CD4-positive, CD25-positive, alpha-beta regulatory T cell (primary cell): Measurements from ENCODE around the gene METTL21A. TPM values are rescaled to one million over a fixed set of nuclear protein-coding genes. Genes with fewer than 3 reads are reported as not detected.
A peak's percentile ranks its signal among the peaks of the same experiment; 100 is the strongest.

ENCODE experiments used
- ATAC-seq, 2 donors: fragments of 150-1000 bp; cut with Tn5 transposase; one replicate each; pipeline ENCODE4 v1.10.0; 2021; ENCODE audit warnings: low read depth in 2 of 2, moderate number of reproducible peaks in 2 of 2, moderate library complexity in 1 of 2
- DNase-seq, 3 donors: peaks; one replicate each; pipeline versions ENCODE4 v3.0.0 to v3.0.0-alpha.2; 2012 to 2022; ENCODE audit warnings: mixed read lengths in 1 of 3
- H3K27ac ChIP-seq: one replicate; pipeline ENCODE4 v1.7.0; 2013; ENCODE audit warnings: mild to moderate bottlenecking, low read length; ENCODE audit not compliant: insufficient read depth, poor library complexity, severe bottlenecking
- H3K27me3 ChIP-seq: one replicate; pipeline ENCODE4 v1.7.0; 2013; ENCODE audit warnings: low read length; ENCODE audit not compliant: control insufficient read depth, insufficient read depth
- H3K36me3 ChIP-seq: one replicate; pipeline ENCODE4 v1.7.0; 2013; ENCODE audit warnings: mild to moderate bottlenecking, low read length, moderate library complexity; ENCODE audit not compliant: control insufficient read depth, insufficient read depth
- H3K4me1 ChIP-seq: 2 replicates; pipeline ENCODE4 v1.7.0; 2013; ENCODE audit warnings: mild to moderate bottlenecking, low read length; ENCODE audit not compliant: insufficient read depth, control insufficient read depth, poor library complexity, severe bottlenecking
- H3K4me3 ChIP-seq: one replicate; pipeline ENCODE4 v1.7.0; 2013; ENCODE audit warnings: low read depth, mild to moderate bottlenecking, low read length, moderate library complexity
- H3K9me3 ChIP-seq, 2 experiments: 1 replicate in 1 of 2; 2 replicates in 1 of 2; pipeline ENCODE4 v1.7.0; 2013; ENCODE audit warnings: low read length in 2 of 2, mild to moderate bottlenecking in 1 of 2, moderate library complexity in 1 of 2; ENCODE audit not compliant: control insufficient read depth in 2 of 2
- H3K27ac Mint-ChIP-seq, 3 donors: one replicate each; pipeline ENCODE4 v1.8.0; 2020 to 2022; ENCODE audit warnings: mild to moderate bottlenecking in 3 of 3, mixed read lengths in 3 of 3, moderate library complexity in 2 of 3
- H3K27me3 Mint-ChIP-seq: one replicate; pipeline ENCODE4 v1.8.0; 2022; ENCODE audit warnings: mild to moderate bottlenecking, mixed read lengths
- H3K36me3 Mint-ChIP-seq: one replicate; pipeline ENCODE4 v1.8.0; 2020; ENCODE audit warnings: mixed read lengths
- H3K4me1 Mint-ChIP-seq, 4 donors: one replicate each; pipeline ENCODE4 v1.8.0; 2020 to 2022; ENCODE audit warnings: mixed read lengths in 4 of 4, mild to moderate bottlenecking in 1 of 4
- H3K4me3 Mint-ChIP-seq, 4 donors: one replicate each; pipeline ENCODE4 v1.8.0; 2020 to 2022; ENCODE audit warnings: mild to moderate bottlenecking in 4 of 4, mixed read lengths in 4 of 4, moderate library complexity in 3 of 4
- H3K9me3 Mint-ChIP-seq, 7 donors: one replicate each; pipeline ENCODE4 v1.8.0; 2020 to 2022; ENCODE audit warnings: mixed read lengths in 7 of 7, mild to moderate bottlenecking in 3 of 7, moderate library complexity in 2 of 7
- polyA plus RNA-seq, 4 donors: library from polyadenylated mRNA; unstranded; fragments of 300-500 nt; fragmentation: Illumina TruSeq; gene quantifications; one replicate each; pipeline ENCODE4 v1.2.3, GENCODE V29; 2021
- total RNA-seq: library from RNA; stranded (reverse); gene quantifications from one replicate; pipeline ENCODE4 v1.2.3, GENCODE V29; 2022

The METTL21A gene
- total and polyA plus RNA-seq, 5 donors from 2014 or later: 13.7 to 29.7 (median 22.2) TPM

DNA sequence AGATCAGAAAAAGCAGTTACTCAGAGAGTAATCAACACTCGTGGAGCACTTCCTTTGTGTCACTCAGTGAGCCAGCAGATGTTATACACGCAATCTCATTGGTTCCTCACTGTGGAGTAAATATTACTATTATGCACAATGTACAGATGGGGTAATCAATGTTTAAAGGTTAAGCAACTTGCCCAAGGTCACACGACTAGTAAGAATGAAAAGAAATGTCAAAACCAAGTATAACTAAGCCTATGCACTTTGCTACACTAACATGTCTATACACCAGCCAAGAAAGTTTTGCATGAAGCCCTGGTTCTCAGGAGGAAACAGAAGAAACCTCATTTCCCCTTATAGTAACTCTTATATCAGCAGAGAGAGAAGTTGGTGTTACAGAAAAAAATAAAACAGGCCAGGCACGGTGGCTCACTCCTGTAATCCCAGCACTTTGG is 5.4 kb downstream of the METTL21A start:
- Mint-ChIP-seq H3K9me3 (no peaks in the 10 kb centered on the region), H3K4me3 (peak overlapping the region; percentile 17 to 52 (median 36)), H3K36me3 (peaks cover 24% of the 10 kb centered on the region), H3K4me1 (peaks cover 21 to 64% (median 45%) of the 10 kb centered on the region in 4 donors), H3K27me3 (no peaks in the 10 kb centered on the region), H3K27ac (peak overlapping the region; percentile 48 to 70 (median 61))
- DNase-seq (peak in 2 of 3 donors; percentile 39 to 72), ATAC-seq (peak; percentile 51 to 55)
- Histone ChIP-seq H3K4me1 (peaks cover 38% of the 10 kb centered on the region), H3K27ac (peak overlapping the region; percentile 62), H3K36me3 (peaks cover 21% of the 10 kb centered on the region), H3K27me3 (no peaks in the 10 kb centered on the region), H3K4me3 (peak overlapping the region; percentile 45), H3K9me3 (no peaks in the 10 kb centered on the region)

DNA sequence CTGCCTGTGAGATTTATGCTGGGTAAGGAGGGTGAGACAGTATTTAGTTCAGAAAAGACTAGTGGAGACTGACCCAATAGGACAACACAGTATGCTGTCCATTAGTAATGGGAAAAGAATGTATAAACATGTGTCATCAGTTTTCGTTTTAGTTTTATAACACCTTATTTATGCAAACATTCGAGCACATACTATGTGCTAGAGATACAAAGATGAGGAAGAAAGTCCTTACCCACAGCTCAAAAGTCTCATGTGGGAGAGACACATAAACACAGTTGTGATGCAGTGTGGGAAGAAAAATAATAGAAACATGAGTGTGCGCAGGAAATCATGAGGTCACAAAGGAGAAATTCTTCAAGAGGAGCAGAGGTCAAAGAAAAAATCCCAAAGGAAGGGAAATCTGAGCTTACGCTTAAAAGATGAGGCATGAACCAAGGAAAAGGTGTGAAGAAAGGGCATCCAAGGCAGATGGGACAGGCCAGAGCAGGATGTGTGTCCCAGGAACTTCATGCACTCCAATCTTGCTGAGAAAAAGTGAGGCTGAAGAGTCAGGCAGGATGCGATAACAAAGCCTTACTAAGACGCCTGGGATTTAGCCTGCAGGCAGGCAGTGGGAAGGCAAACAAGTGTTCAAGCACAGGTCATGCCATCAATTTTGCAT is 8.1 kb downstream of the METTL21A start:
- H3K9me3 ChIP-seq: no peaks in the 10 kb centered on the region
- no peak for DNase-seq
- Mint-ChIP-seq H3K36me3 (peaks cover 34% of the 10 kb centered on the region), H3K27me3 (no peaks in the 10 kb centered on the region), H3K27ac (peak overlapping the region; percentile 5 to 67 (median 64)), H3K9me3 (no peaks in the 10 kb centered on the region), H3K4me1 (peaks cover 23 to 43% (median 35%) of the 10 kb centered on the region in 4 donors), H3K4me3 (peak overlapping the region in 2 of 4 donors; percentile 25 to 51)
- no peak overlapping the region for H3K4me3 ChIP-seq
- peaks cover 26% of the 10 kb centered on the region for H3K4me1 ChIP-seq
- H3K36me3 ChIP-seq: peaks cover 22% of the 10 kb centered on the region
- H3K27me3 ChIP-seq: no peaks in the 10 kb centered on the region
- H3K27ac ChIP-seq: no peak overlapping the region
- no peak for ATAC-seq

DNA sequence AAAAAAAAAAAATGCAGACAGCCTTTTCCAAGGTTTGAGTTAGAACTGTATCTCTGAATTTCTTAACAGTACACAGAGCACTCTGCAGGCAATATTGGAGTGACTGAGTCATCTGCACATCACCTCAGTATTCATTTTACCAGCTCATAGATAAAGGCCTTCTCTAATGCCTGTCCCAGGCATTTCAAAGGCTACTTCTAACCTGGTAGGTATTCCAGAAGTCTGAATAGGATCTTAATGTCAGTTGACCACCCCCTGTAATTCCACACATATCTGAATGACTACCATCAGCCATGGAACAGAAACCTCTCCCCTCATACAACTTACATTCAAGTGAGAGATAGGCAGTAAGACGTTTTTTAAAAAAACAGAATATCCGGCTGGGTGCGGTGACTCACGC is 9.0 kb downstream of the METTL21A start:
- ATAC-seq (no peak), DNase-seq (no peak)
- H3K36me3 Mint-ChIP-seq: peaks cover 34% of the 10 kb centered on the region
- no peaks in the 10 kb centered on the region for H3K9me3 Mint-ChIP-seq
- H3K4me1 ChIP-seq: peaks cover 17% of the 10 kb centered on the region
- H3K27me3 Mint-ChIP-seq: no peaks in the 10 kb centered on the region
- peaks cover 16 to 35% (median 30%) of the 10 kb centered on the region in 4 donors for H3K4me1 Mint-ChIP-seq
- H3K4me3 Mint-ChIP-seq: no peak overlapping the region
- no peaks in the 10 kb centered on the region for H3K9me3 ChIP-seq
- no peaks in the 10 kb centered on the region for H3K27me3 ChIP-seq
- H3K27ac ChIP-seq: no peak overlapping the region
- peaks cover 21% of the 10 kb centered on the region for H3K36me3 ChIP-seq
- H3K27ac Mint-ChIP-seq: no peak overlapping the region
- H3K4me3 ChIP-seq: no peak overlapping the region

DNA sequence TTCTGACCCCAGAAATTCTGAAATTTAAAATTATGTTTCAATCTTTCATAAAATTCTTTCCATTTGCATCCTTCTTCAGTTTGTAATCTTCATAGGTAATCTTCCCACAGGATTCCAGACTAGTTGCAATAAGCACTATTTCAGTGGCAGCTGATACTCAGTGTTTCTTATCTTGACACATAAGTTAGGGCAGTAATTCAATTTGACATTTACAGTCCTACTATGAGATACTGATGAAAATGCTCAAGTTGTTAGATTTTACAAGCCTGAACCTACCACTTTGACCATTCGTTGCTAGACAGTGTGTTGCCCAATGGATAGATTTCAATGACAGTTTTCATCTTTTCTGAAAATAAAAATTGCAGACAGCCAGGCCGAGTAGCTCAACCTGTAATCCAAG is 10.4 kb downstream of the METTL21A start:
- no peaks in the 10 kb centered on the region for H3K9me3 Mint-ChIP-seq
- ATAC-seq (no peak), DNase-seq (no peak)
- no peak overlapping the region for H3K27ac ChIP-seq
- H3K9me3 ChIP-seq: no peaks in the 10 kb centered on the region
- H3K27ac Mint-ChIP-seq: peak overlapping the region in 2 of 3 donors; percentile 22 to 60
- H3K4me3 Mint-ChIP-seq: no peak overlapping the region
- H3K27me3 Mint-ChIP-seq: no peaks in the 10 kb centered on the region
- H3K4me1 Mint-ChIP-seq: peaks cover 11 to 22% (median 19%) of the 10 kb centered on the region in 4 donors
- H3K36me3 Mint-ChIP-seq: peaks cover 30% of the 10 kb centered on the region
- peaks cover 11% of the 10 kb centered on the region for H3K4me1 ChIP-seq
- H3K27me3 ChIP-seq: no peaks in the 10 kb centered on the region
- no peak overlapping the region for H3K4me3 ChIP-seq
- H3K36me3 ChIP-seq: peaks cover 21% of the 10 kb centered on the region

DNA sequence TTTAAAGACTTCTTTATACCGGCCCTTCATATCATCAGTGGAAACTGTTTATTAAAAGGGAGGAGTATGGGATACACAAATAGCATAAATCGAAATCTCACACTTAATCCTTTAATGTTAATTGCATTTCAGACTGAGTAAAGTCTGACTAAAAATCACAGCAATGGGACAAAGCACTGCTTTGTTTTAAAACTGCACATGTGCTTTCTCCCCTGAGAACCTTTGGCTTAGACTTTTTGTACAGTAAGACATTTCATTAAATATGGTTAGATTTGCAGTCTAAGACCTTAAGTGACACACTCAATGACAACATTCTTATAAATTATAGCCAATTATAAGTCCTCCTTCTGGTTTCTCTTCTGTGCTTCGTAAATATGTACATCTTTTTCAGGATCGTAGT is 12.5 kb downstream of the METTL21A start:
- Histone ChIP-seq H3K36me3 (peaks cover 12% of the 10 kb centered on the region), H3K27me3 (no peaks in the 10 kb centered on the region), H3K4me1 (no peaks in the 10 kb centered on the region), H3K27ac (no peak overlapping the region), H3K4me3 (no peak overlapping the region), H3K9me3 (no peaks in the 10 kb centered on the region)
- ATAC-seq (no peak), DNase-seq (no peak)
- Mint-ChIP-seq H3K4me3 (no peak overlapping the region), H3K4me1 (peaks cover 5 to 15% (median 11%) of the 10 kb centered on the region in 4 donors), H3K27me3 (no peaks in the 10 kb centered on the region), H3K27ac (peak overlapping the region in 1 of 3 donors; percentile 80), H3K36me3 (peaks cover 33% of the 10 kb centered on the region), H3K9me3 (peaks cover 0 to 4% (median 0%) of the 10 kb centered on the region in 7 donors)

DNA sequence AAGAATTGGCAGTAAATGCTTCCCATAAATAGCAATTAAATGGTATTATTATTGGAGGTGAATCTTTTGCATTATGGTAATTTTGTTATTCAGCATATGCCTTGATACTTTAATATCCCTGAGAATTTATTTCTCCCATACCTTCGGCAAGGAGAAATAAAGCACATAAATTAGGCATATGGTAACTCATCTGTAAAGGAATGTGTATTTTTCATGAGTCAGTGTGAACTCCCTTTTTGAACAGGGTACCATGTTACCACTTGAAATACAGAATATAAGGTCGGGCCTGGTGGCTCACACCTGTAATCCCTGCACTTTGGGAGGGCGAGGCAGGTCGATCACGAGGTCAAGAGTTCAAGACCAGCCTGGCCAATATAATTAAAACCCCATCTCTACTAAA is 18.4 kb downstream of the METTL21A start:
- Mint-ChIP-seq H3K4me3 (no peak overlapping the region), H3K9me3 (peaks cover 0 to 4% (median 0%) of the 10 kb centered on the region in 7 donors), H3K27me3 (no peaks in the 10 kb centered on the region), H3K27ac (no peak overlapping the region), H3K4me1 (peaks cover 8 to 22% (median 18%) of the 10 kb centered on the region in 4 donors), H3K36me3 (peaks cover 18% of the 10 kb centered on the region)
- H3K36me3 ChIP-seq: no peaks in the 10 kb centered on the region
- H3K4me3 ChIP-seq: no peak overlapping the region
- ATAC-seq (no peak), DNase-seq (no peak)
- H3K9me3 ChIP-seq: no peaks in the 10 kb centered on the region
- no peaks in the 10 kb centered on the region for H3K27me3 ChIP-seq
- no peak overlapping the region for H3K27ac ChIP-seq
- H3K4me1 ChIP-seq: no peaks in the 10 kb centered on the region

DNA sequence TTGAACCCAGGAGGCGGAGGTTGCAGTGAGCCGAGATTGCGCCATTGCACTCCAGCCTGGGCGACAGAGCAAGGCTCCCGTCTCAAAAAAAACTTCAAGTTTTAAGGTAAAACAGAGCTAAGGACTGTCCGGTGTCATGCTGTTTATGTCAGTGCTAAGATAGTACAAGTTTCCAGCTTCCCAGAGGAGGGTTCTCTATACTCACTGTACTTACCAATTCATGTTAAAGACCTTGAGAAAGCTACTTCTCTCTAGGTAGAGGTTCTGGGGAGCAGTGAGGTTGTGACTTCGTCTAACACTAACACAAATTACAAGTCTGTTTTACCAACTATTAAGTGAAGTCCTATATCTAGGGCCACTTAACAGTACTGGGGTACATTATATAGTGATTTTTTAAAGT is 18.8 kb downstream of the METTL21A start:
- no peak for DNase-seq
- Histone ChIP-seq H3K9me3 (no peaks in the 10 kb centered on the region), H3K4me1 (no peaks in the 10 kb centered on the region), H3K27ac (no peak overlapping the region), H3K4me3 (no peak overlapping the region), H3K27me3 (no peaks in the 10 kb centered on the region), H3K36me3 (no peaks in the 10 kb centered on the region)
- Mint-ChIP-seq H3K27me3 (no peaks in the 10 kb centered on the region), H3K4me3 (no peak overlapping the region), H3K4me1 (peaks cover 9 to 27% (median 22%) of the 10 kb centered on the region in 4 donors), H3K27ac (peak overlapping the region in 1 of 3 donors; percentile 58), H3K9me3 (peaks cover 0 to 4% (median 0%) of the 10 kb centered on the region in 7 donors), H3K36me3 (peaks cover 20% of the 10 kb centered on the region)
- no peak for ATAC-seq

DNA sequence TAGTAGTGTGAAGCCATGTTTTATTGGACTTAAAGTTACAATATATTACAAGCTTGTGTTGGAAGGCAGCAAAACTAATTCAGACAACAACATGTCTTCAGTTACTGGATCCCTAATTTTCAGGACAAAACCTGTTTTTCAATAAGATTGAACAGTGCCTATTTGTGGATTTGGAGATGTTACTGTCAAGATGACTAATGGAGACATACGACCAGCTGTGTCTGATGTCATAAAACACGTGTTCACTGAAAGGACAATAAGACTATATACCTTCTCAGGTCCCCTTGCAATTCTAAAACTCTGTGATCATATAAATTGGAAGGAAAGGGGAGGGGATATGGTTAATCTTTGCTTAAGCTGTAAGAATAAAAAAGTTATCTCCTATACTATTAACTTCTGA is 21.7 kb downstream of the METTL21A start:
- Mint-ChIP-seq H3K27me3 (no peaks in the 10 kb centered on the region), H3K9me3 (peaks cover 0 to 4% (median 0%) of the 10 kb centered on the region in 7 donors), H3K27ac (peak overlapping the region; percentile 9 to 55 (median 29)), H3K4me3 (no peak overlapping the region), H3K4me1 (peaks cover 15 to 38% (median 26%) of the 10 kb centered on the region in 4 donors), H3K36me3 (peaks cover 20% of the 10 kb centered on the region)
- peak overlapping the region; percentile 37 for H3K27ac ChIP-seq
- no peaks in the 10 kb centered on the region for H3K9me3 ChIP-seq
- DNase-seq (no peak), ATAC-seq (no peak)
- no peaks in the 10 kb centered on the region for H3K27me3 ChIP-seq
- H3K4me1 ChIP-seq: no peaks in the 10 kb centered on the region
- H3K4me3 ChIP-seq: no peak overlapping the region
- H3K36me3 ChIP-seq: peaks cover 5% of the 10 kb centered on the region
